Measurements from ENCODE around the gene USP46.
A peak's percentile ranks its signal among the peaks of the same experiment; 100 is the strongest.

Gene USP46

GRCh38 chr4:52586069-52586468 is 73.0 kb downstream of the USP46 start:
- Histone ChIP-seq H2BK120ac (ENCODE audit: low read depth, low read length) (no peak overlapping the region), H4K8ac (ENCODE audit: low read depth, low read length) (no peak overlapping the region), H3K4me1 (ENCODE audit: control insufficient read depth, low read depth, low read length) (peaks cover 5% of the 10 kb centered on the region), H4K5ac (ENCODE audit: low read length) (no peak overlapping the region), H3K36me3 (ENCODE audit: control insufficient read depth, insufficient read depth, low read length) (no peaks in the 10 kb centered on the region), H2AK5ac (ENCODE audit: low read length) (no peak overlapping the region), H3K4me3 (ENCODE audit: low read length) (no peak overlapping the region), H3K56ac (ENCODE audit: low read length) (no peak overlapping the region), H3K23ac (ENCODE audit: low read length) (no peak overlapping the region), H3K18ac (ENCODE audit: low read length) (no peak overlapping the region), H3K79me1 (ENCODE audit: low read length) (no peaks in the 10 kb centered on the region), H2BK15ac (replicated peaks; ENCODE audit: low read depth) (no peak overlapping the region), H3K4me2 (ENCODE audit: low read length) (no peak overlapping the region), H3K79me2 (ENCODE audit: control insufficient read depth, insufficient read depth, low read length) (no peaks in the 10 kb centered on the region), H2BK5ac (ENCODE audit: low read length) (no peak overlapping the region), H3K9ac (ENCODE audit: low read length) (no peak overlapping the region), H3K4ac (ENCODE audit: low read depth, low read length) (no peak overlapping the region), H3K27me3 (ENCODE audit: insufficient read depth, low read length, poor library complexity) (no peaks in the 10 kb centered on the region), H3K27ac (ENCODE audit: low read depth, low read length) (no peak overlapping the region)
- DNase-seq, result no peak
- no CpG with 5 or more reads among the region's 3 CpGs for WGBS (ENCODE audit: extremely low coverage, insufficient coverage, low lambda C conversion rate)

- H3K4ac ChIP-seq (ENCODE audit: low read depth, low read length), result no peak overlapping the region
- H3K9ac ChIP-seq (ENCODE audit: low read length), result no peak overlapping the region
- WGBS (ENCODE audit: extremely low coverage, insufficient coverage, low lambda C conversion rate), result no CpG with 5 or more reads among the region's 2 CpGs
- no peak overlapping the region for H3K18ac ChIP-seq (ENCODE audit: low read length)
- no peak overlapping the region for H3K27ac ChIP-seq (ENCODE audit: low read depth, low read length)
- H3K4me2 ChIP-seq (ENCODE audit: low read length), result no peak overlapping the region
- H3K23ac ChIP-seq (ENCODE audit: low read length), result no peak overlapping the region
- peak overlapping the region; percentile 13 for H4K5ac ChIP-seq (ENCODE audit: low read length)
- no peak overlapping the region for H2BK15ac ChIP-seq (replicated peaks; ENCODE audit: low read depth)
- no peaks in the 10 kb centered on the region for H3K27me3 ChIP-seq (ENCODE audit: insufficient read depth, low read length, poor library complexity)
- H2BK120ac ChIP-seq (ENCODE audit: low read depth, low read length), result no peak overlapping the region
- no peak overlapping the region for H2BK5ac ChIP-seq (ENCODE audit: low read length)
- no peaks in the 10 kb centered on the region for H3K79me1 ChIP-seq (ENCODE audit: low read length)
- H3K4me3 ChIP-seq (ENCODE audit: low read length), result no peak overlapping the region
- H3K56ac ChIP-seq (ENCODE audit: low read length), result no peak overlapping the region
- peaks cover 5% of the 10 kb centered on the region for H3K4me1 ChIP-seq (ENCODE audit: control insufficient read depth, low read depth, low read length)
- no peaks in the 10 kb centered on the region for H3K79me2 ChIP-seq (ENCODE audit: control insufficient read depth, insufficient read depth, low read length)
- H2AK5ac ChIP-seq (ENCODE audit: low read length), result no peak overlapping the region
- no peak overlapping the region for H4K8ac ChIP-seq (ENCODE audit: low read depth, low read length)
- no peak for DNase-seq
- H3K36me3 ChIP-seq (ENCODE audit: control insufficient read depth, insufficient read depth, low read length), result no peaks in the 10 kb centered on the region
Measured at GRCh38 chr4:52585379-52585778, 73.7 kb downstream of the USP46 start.

- WGBS (ENCODE audit: extremely low coverage, insufficient coverage, low lambda C conversion rate), result no CpG with 5 or more reads among the region's 4 CpGs
- Histone ChIP-seq H3K9ac (ENCODE audit: low read length) (no peak overlapping the region), H3K4me2 (ENCODE audit: low read length) (no peak overlapping the region), H3K56ac (ENCODE audit: low read length) (no peak overlapping the region), H3K79me2 (ENCODE audit: control insufficient read depth, insufficient read depth, low read length) (no peaks in the 10 kb centered on the region), H2BK5ac (ENCODE audit: low read length) (no peak overlapping the region), H3K4me3 (ENCODE audit: low read length) (no peak overlapping the region), H3K23ac (ENCODE audit: low read length) (no peak overlapping the region), H3K27me3 (ENCODE audit: insufficient read depth, low read length, poor library complexity) (no peaks in the 10 kb centered on the region), H4K5ac (ENCODE audit: low read length) (no peak overlapping the region), H3K79me1 (ENCODE audit: low read length) (no peaks in the 10 kb centered on the region), H3K27ac (ENCODE audit: low read depth, low read length) (no peak overlapping the region), H3K18ac (ENCODE audit: low read length) (no peak overlapping the region), H2BK15ac (replicated peaks; ENCODE audit: low read depth) (no peak overlapping the region), H2BK120ac (ENCODE audit: low read depth, low read length) (no peak overlapping the region), H4K8ac (ENCODE audit: low read depth, low read length) (no peak overlapping the region), H3K36me3 (ENCODE audit: control insufficient read depth, insufficient read depth, low read length) (no peaks in the 10 kb centered on the region), H3K4ac (ENCODE audit: low read depth, low read length) (no peak overlapping the region), H3K4me1 (ENCODE audit: control insufficient read depth, low read depth, low read length) (no peaks in the 10 kb centered on the region), H2AK5ac (ENCODE audit: low read length) (no peak overlapping the region)
- DNase-seq, result no peak
Measured at GRCh38 chr4:52579602-52580272, 79.4 kb downstream of the USP46 start.

- WGBS (ENCODE audit: extremely low coverage, insufficient coverage, low lambda C conversion rate), result no CpG with 5 or more reads among the region's 2 CpGs
Measured at GRCh38 chr4:52578951-52579350, 80.2 kb downstream of the USP46 start.

GRCh38 chr4:52577624-52577962 is 81.5 kb downstream of the USP46 start:
- Histone ChIP-seq H3K56ac (ENCODE audit: low read length) (no peak overlapping the region), H3K79me1 (ENCODE audit: low read length) (no peaks in the 10 kb centered on the region), H3K27me3 (ENCODE audit: insufficient read depth, low read length, poor library complexity) (no peaks in the 10 kb centered on the region), H3K27ac (ENCODE audit: low read depth, low read length) (no peak overlapping the region), H3K9ac (ENCODE audit: low read length) (no peak overlapping the region), H3K4me2 (ENCODE audit: low read length) (no peak overlapping the region), H3K18ac (ENCODE audit: low read length) (no peak overlapping the region), H2AK5ac (ENCODE audit: low read length) (no peak overlapping the region), H3K36me3 (ENCODE audit: control insufficient read depth, insufficient read depth, low read length) (no peaks in the 10 kb centered on the region), H4K8ac (ENCODE audit: low read depth, low read length) (no peak overlapping the region), H4K5ac (ENCODE audit: low read length) (no peak overlapping the region), H2BK120ac (ENCODE audit: low read depth, low read length) (no peak overlapping the region), H3K4me1 (ENCODE audit: control insufficient read depth, low read depth, low read length) (no peaks in the 10 kb centered on the region), H2BK15ac (replicated peaks; ENCODE audit: low read depth) (no peak overlapping the region), H2BK5ac (ENCODE audit: low read length) (no peak overlapping the region), H3K4ac (ENCODE audit: low read depth, low read length) (no peak overlapping the region), H3K4me3 (ENCODE audit: low read length) (no peak overlapping the region), H3K79me2 (ENCODE audit: control insufficient read depth, insufficient read depth, low read length) (no peaks in the 10 kb centered on the region), H3K23ac (ENCODE audit: low read length) (no peak overlapping the region)
- no CpG with 5 or more reads among the region's 4 CpGs for WGBS (ENCODE audit: extremely low coverage, insufficient coverage, low lambda C conversion rate)
- DNase-seq, result no peak

More at GRCh38 chr4:52578951-52579350, 80.2 kb downstream of the USP46 start:
- H3K56ac ChIP-seq (ENCODE audit: low read length), result no peak overlapping the region
- no peak overlapping the region for H4K5ac ChIP-seq (ENCODE audit: low read length)
- H3K9ac ChIP-seq (ENCODE audit: low read length), result no peak overlapping the region
- H3K27ac ChIP-seq (ENCODE audit: low read depth, low read length), result no peak overlapping the region
- H3K4me3 ChIP-seq (ENCODE audit: low read length), result no peak overlapping the region
- no peaks in the 10 kb centered on the region for H3K4me1 ChIP-seq (ENCODE audit: control insufficient read depth, low read depth, low read length)
- H2BK15ac ChIP-seq (replicated peaks; ENCODE audit: low read depth), result no peak overlapping the region
- no peak overlapping the region for H3K4ac ChIP-seq (ENCODE audit: low read depth, low read length)
- no peaks in the 10 kb centered on the region for H3K79me1 ChIP-seq (ENCODE audit: low read length)
- no peak overlapping the region for H4K8ac ChIP-seq (ENCODE audit: low read depth, low read length)
- no peak overlapping the region for H3K18ac ChIP-seq (ENCODE audit: low read length)
- H3K36me3 ChIP-seq (ENCODE audit: control insufficient read depth, insufficient read depth, low read length), result no peaks in the 10 kb centered on the region
- H3K79me2 ChIP-seq (ENCODE audit: control insufficient read depth, insufficient read depth, low read length), result no peaks in the 10 kb centered on the region
- no peak overlapping the region for H3K23ac ChIP-seq (ENCODE audit: low read length)
- no peak for DNase-seq
- H2AK5ac ChIP-seq (ENCODE audit: low read length), result no peak overlapping the region
- no peak overlapping the region for H2BK5ac ChIP-seq (ENCODE audit: low read length)
- H3K27me3 ChIP-seq (ENCODE audit: insufficient read depth, low read length, poor library complexity), result no peaks in the 10 kb centered on the region
- no peak overlapping the region for H2BK120ac ChIP-seq (ENCODE audit: low read depth, low read length)
- H3K4me2 ChIP-seq (ENCODE audit: low read length), result no peak overlapping the region

- no peak overlapping the region for H3K9ac ChIP-seq (ENCODE audit: low read length)
- H3K27ac ChIP-seq (ENCODE audit: low read depth, low read length), result no peak overlapping the region
- no peak overlapping the region for H3K23ac ChIP-seq (ENCODE audit: low read length)
- no peak overlapping the region for H2BK120ac ChIP-seq (ENCODE audit: low read depth, low read length)
- no peak for DNase-seq
- H3K56ac ChIP-seq (ENCODE audit: low read length), result no peak overlapping the region
- no peaks in the 10 kb centered on the region for H3K79me1 ChIP-seq (ENCODE audit: low read length)
- H2BK15ac ChIP-seq (replicated peaks; ENCODE audit: low read depth), result no peak overlapping the region
- H3K27me3 ChIP-seq (ENCODE audit: insufficient read depth, low read length, poor library complexity), result no peaks in the 10 kb centered on the region
- no peak overlapping the region for H3K4me3 ChIP-seq (ENCODE audit: low read length)
- no peaks in the 10 kb centered on the region for H3K4me1 ChIP-seq (ENCODE audit: control insufficient read depth, low read depth, low read length)
- WGBS (ENCODE audit: extremely low coverage, insufficient coverage, low lambda C conversion rate), result no CpG with 5 or more reads among the region's 1 CpG
- H3K4me2 ChIP-seq (ENCODE audit: low read length), result no peak overlapping the region
- no peak overlapping the region for H4K5ac ChIP-seq (ENCODE audit: low read length)
- no peak overlapping the region for H4K8ac ChIP-seq (ENCODE audit: low read depth, low read length)
- H3K79me2 ChIP-seq (ENCODE audit: control insufficient read depth, insufficient read depth, low read length), result no peaks in the 10 kb centered on the region
- no peak overlapping the region for H2AK5ac ChIP-seq (ENCODE audit: low read length)
- no peaks in the 10 kb centered on the region for H3K36me3 ChIP-seq (ENCODE audit: control insufficient read depth, insufficient read depth, low read length)
- no peak overlapping the region for H3K18ac ChIP-seq (ENCODE audit: low read length)
- no peak overlapping the region for H3K4ac ChIP-seq (ENCODE audit: low read depth, low read length)
- H2BK5ac ChIP-seq (ENCODE audit: low read length), result no peak overlapping the region
Measured at GRCh38 chr4:52576961-52577623, 82.0 kb downstream of the USP46 start.
